Stimulated activated CD8-positive, alpha-beta memory T cell treated with anti-CD3 and anti-CD28 coated beads, Interleukin-7, amount 100 ng/mL, for 1 hour (primary cell): Measurements from ENCODE around the gene EXD3.
"Not testable (repeated sequence)": the region's sequence is repeated elsewhere in the genome, so short reads cannot be mapped to it uniquely, and the experiment has no call there.

Experiments used
- DNase-seq, 2 donors: peaks; one replicate each; pipeline ENCODE4 v3.0.0-alpha.2; 2020; ENCODE audit warnings: low read depth in 2 of 2

Gene EXD3

DNA sequence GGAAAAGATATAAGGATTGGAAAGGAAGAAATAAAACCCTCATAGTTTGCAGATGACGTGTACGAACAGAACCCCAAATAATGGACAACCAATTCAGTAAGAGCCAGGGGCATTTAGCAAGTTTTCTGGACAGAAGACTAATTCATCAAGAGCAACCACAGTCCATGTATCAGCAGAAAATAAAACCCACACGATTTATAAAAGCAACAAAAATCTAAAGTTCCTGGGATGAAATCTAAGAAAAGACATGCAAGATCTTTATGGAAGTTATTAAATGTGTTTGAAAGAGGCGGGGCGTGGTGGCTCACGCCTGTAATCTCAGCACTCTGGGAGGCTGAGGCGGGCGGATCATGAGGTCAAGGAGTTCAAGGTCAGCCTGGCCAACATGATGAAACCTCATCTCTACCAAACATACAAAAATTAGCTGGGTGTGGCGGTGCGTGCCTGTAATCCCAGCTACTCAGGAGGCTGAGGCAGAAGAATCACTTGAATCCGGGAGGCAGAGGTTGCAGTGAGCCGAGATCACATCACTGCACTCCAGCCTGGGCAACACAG, 83.0 kb downstream of the EXD3 start:
- DNase-seq = not testable (repeated sequence)

- DNase-seq = no peak
These were observed 83.7 kb downstream of the EXD3 start for GRCh38 chr9:137339045-137339907.

- DNase-seq = no peak
These were observed 86.2 kb downstream of the EXD3 start for GRCh38 chr9:137336735-137337134.

DNA sequence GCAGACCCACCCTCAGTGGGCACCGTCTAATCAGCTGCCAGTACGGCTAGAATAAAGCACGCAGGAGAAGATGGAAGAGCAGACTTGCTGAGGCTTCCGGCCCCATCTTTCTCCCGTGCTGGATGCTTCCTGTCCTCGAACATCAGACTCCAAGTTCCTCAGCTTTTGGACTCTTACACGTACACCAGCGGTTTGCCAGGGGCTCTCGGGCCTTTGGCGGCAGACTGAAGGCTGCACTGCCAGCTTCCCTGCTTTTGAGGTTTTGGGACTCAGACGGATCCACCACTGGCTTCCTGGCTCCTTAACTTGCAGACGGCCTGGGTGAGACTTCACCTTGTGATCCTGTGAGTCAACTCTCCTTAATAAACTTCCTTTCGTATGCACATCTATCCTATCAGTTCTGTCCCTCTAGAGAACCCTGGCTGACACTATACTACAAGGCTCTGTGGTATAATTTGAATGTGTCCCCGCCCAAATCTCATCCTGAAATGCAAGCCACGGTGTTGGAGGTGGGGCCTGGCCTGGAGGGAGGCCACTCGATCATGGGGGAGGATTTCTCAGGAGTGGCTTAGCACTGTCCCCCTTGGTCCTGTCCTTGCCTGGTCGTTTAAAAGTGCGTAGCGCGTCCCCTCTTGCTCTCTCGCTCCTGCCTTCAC, 89.8 kb downstream of the EXD3 start:
- no peak for DNase-seq

GRCh38 chr9:137331929-137332328, 91.0 kb downstream of the EXD3 start:
- DNase-seq = no peak

DNA sequence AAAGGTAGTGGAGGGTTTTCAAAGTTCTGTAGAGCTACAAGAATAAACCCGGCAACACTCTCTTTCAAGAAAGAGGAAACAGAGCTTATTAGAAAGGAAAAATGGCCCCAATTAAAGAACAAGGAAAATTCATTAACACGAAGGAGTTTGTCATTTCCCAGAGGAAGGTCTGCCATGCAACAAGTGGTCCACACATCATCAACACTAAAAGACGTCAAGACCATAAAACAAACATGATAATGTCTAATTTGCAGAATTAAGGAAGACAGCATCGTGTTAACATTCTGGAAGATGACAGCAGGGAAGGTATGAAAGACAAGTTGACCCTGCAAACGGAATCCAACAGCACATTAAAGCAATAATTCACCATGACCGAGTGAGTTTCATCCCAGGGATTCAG, 92.3 kb downstream of the EXD3 start:
- no peak for DNase-seq

DNA sequence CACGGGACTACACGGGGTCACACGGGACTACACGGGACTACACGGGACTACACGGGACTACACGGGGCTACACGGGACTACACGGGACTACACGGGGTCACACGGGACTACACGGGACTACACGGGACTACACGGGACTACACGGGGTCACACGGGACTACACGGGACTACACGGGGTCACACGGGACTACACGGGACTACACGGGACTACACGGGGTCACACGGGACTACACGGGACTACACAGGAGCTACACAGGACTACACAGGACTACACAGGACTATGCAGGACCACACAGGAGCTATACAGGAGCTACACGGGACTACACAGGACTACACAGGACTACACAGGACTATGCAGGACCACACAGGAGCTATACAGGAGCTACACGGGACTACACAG, 93.4 kb downstream of the EXD3 start:
- not testable (repeated sequence) for DNase-seq

GRCh38 chr9:137327641-137328550, 95.1 kb downstream of the EXD3 start:
- DNase-seq = not testable (repeated sequence)

DNA sequence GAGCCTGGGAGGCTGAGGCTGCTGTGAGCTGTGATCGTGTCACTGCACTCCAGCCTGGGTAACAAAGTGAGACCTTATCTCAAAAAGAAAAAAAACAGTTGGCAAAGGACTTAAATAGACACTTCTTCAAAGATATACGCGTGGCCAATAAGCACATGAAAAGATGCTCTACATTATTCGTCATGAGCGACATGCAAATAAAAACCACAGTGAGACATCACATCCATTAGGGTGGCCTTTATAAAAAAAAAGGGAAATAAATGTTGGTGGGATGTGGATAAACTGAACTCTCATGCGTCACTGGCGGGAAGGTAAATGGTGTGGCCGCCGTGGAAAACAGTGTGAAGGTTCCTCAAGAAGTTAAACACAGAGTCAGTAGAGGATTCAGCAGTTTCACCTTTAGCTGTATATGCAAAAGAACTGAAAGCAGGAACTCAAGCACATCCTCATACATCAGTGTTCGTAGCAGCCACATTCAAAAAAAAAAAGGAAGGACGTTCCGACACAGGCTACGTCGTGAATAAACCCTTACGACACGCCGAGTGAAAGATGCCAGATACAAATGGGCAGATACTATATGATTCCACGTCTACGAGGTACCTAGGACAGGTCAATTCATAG, 96.4 kb downstream of the EXD3 start:
- no peak for DNase-seq

DNA sequence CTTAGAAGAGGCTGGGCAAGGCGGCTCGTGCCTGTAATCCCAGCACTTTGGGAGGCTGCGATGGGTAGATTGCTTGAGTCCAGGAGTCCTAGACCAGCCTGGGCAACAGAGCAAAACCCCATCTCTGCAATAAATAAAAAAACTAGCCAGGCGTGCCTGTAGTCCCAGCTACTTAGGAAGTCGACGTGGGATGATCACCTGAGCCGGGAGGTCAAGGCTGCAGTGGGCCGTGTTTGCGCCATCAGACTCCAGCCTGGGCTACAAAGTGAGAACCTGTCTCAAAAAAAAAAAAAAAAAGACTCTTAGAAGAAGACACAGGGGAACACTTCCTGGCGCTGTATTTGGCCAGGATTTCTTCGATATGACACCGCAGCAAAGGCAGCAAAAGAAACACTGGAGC, 97.2 kb downstream of the EXD3 start:
- DNase-seq = no peak

DNA sequence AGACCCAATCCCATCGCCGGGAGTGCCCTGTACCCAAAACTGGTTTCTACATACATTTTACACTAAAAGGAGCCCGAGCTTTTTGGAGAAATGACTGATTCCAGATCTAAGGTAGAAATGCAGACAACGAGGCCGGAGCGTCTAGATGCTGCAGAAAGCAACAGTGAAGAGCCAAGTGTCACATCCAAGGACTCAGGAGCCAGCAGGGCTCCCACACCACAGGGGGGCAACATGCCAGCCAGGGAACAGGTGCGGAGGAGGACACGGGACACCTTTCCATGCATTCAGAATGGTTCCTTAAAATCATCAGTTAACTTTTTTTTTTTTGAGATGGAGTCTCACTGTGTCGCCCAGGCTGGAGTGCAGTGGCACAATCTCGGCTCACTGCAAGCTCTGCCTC, 97.8 kb downstream of the EXD3 start:
- DNase-seq = no peak

- no peak for DNase-seq
These were observed 99.2 kb downstream of the EXD3 start for GRCh38 chr9:137323531-137324331.

DNA sequence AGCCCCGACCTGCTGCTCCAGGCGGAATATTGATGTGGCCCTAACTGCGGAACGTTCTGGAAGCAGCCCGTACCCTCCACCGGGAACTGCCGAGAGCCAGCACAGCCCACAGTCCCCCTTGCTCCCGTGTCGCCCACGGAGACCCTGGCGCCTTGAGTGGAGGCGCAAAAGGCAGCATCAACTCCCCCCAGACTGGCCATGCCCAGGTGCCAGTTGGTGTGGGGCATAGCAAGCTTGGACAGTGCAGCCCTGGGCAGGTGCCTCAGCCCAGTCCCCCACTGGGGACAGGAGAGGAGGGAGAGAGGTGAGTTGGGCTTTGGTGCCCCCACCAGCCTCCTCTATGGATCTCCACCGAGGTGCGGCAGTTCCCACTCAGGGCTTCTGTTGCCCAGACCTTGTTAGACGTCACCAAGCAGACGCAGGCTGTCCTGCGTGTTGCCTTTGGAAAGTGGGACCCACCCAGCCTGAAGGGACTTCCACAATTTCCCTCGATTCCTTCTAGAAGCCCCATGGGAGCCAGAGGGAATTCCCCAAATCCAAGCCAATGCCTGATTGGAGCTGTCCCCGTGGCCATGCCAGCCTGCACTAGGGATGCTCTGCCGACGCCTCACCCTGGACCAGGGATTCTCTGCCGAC, 101.1 kb downstream of the EXD3 start:
- DNase-seq = no peak

- DNase-seq = no peak
These were observed 102.2 kb downstream of the EXD3 start for GRCh38 chr9:137320555-137321384.

DNA sequence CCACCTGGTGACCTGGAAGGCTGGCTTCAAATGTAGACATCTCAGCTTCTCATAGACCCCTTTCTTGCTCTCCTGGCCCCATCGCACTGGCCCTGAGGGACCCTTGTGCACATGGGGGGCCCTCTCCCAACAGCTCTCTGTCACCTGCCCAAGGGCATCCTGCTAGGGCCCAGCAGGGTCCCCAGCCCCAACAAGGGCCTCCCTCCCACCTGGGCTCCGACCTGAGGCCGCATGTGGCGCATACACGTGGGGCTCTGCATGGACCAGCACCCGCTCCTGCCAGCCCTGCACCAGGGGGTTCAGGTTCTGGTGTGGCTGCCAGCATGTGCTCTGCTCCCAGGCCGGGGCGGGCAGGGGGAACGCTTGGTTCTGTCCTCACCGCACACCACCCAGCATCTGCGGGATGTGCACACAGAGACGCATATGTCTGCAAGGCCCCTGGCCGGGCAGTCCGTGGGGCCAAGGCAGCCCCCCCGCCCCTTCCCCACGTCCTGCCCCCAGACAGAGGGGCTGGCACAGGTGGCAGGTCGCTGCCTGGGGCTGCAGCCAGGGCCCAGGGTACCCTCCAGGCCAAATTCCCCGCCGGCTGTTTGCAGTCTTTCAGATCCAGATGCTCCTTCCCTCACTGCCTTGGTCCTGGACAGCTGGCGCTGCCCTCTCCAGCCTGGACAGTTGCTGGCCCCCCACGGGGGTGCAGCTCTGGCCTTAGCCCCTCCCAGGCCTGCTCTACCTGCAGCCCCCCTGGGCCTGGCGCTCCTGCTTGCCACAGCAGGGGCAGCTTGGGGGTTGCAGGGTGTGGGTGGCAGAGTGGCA, 103.0 kb downstream of the EXD3 start:
- no peak for DNase-seq

DNA sequence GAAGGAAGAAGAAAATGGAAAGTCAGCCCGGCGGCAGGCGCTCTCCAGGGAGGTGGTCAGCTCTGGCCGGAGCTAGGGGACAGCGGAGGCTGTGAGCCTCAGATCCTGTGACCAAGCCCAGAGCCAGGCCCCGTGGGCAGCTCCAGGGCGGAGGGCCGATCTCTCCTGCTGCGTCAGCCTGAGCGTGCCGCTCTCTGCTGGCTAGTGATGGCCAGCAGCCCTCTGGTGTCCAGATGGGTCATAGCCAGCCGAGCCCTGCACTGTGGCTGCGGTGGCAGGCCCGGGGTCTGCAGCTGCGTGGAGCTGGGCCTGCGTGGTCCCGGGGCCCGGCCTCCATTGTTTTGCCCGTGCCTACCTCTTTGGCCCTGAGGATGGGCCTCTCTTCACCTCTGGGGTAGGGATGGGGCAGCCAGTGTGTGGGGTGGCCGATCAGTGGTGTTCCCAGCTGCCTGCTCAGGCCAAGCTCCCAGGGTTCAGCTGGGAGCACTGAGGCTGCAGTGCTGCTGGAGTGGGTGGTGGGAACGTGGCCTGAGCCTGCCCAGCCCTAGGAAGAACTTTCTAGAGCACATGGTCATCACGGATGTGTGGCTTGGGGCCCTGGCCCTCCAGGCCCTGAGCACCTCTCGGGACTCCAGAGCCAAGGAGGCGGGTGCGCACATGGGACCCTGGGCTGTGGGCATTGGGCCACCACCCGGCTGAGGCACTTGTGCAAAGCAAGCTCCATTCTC, 103.8 kb downstream of the EXD3 start:
- DNase-seq = no peak

DNA sequence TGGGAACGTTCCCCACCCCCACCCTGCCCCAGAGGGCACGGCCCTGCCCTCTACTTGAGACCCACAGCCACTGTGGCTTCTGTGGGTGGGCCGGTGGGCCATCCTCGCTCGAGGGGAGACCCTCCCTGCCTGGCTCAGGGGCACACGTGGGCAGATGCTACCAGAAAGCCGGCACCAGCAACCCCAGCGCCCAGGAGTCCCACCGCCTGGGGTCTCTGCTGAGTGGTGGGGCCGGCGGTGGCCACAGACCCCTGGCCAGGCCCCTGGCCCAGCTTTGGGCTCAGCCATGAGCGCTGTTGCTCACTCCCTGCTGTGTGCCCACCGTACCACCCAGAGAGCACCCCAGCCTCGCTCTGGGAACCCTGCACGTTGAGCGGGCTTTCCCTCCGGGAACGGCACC, 104.4 kb downstream of the EXD3 start:
- DNase-seq = no peak
